Naive thymus-derived CD4-positive, alpha-beta T cell (primary cell): ENCODE data around the gene TTI1. TPM values are rescaled to one million over a fixed set of nuclear protein-coding genes. Genes with fewer than 3 reads are reported as not detected.

Experiments
- ATAC-seq: fragments of 150-1000 bp; cut with Tn5 transposase; 2 replicates; pipeline ENCODE4 v1.10.0; 2021; ENCODE audit warnings: mild to moderate bottlenecking, moderate library complexity
- CTCF ChIA-PET: fragments of 350-600 bp; sonication (Branson Sonifier 250); formaldehyde crosslinking; loops from one replicate; lab custom pipeline; 2021; ENCODE audit warnings: antibody characterized with exemption; lab: Charles Lee
- POLR2A ChIA-PET: fragments of 350-600 bp; sonication (Branson Sonifier 250); formaldehyde crosslinking; loops from one replicate; lab custom pipeline; 2021; ENCODE audit warnings: antibody characterized with exemption, inconsistent platforms; lab: Charles Lee
- DNase-seq, 9 donors: peaks; one replicate each; pipeline versions ENCODE4 v3.0.0 to v3.0.0-alpha.2; 2020 to 2022; ENCODE audit warnings: mixed read lengths in 1 of 9
- H3K27ac ChIP-seq: one replicate; pipeline ENCODE4 v1.7.0; 2013; ENCODE audit warnings: mild to moderate bottlenecking, low read depth, low read length, moderate library complexity
- H3K27me3 ChIP-seq, 2 donors: one replicate each; pipeline ENCODE4 v1.7.0; 2013; ENCODE audit warnings: low read length in 2 of 2, mild to moderate bottlenecking in 2 of 2, moderate library complexity in 2 of 2; ENCODE audit not compliant: control insufficient read depth in 2 of 2, insufficient read depth in 2 of 2
- H3K36me3 ChIP-seq, 3 experiments: 1 replicate in 2 of 3; 2 replicates in 1 of 3; pipeline ENCODE4 v1.7.0; 2013; ENCODE audit warnings: low read length in 3 of 3, mild to moderate bottlenecking in 3 of 3, moderate library complexity in 1 of 3; ENCODE audit not compliant: insufficient read depth in 3 of 3, control insufficient read depth in 2 of 3
- H3K4me1 ChIP-seq, 2 donors: one replicate each; pipeline ENCODE4 v1.7.0; 2013; ENCODE audit warnings: low read length in 2 of 2, mild to moderate bottlenecking in 2 of 2, moderate library complexity in 1 of 2; ENCODE audit not compliant: control insufficient read depth in 2 of 2, insufficient read depth in 2 of 2
- H3K4me3 ChIP-seq: 2 replicates; pipeline ENCODE4 v1.7.0; 2013; ENCODE audit warnings: mild to moderate bottlenecking, low read length
- H3K9me3 ChIP-seq, 3 experiments: 1 replicate in 2 of 3; 2 replicates in 1 of 3; pipeline ENCODE4 v1.7.0; 2013; ENCODE audit warnings: low read length in 3 of 3; ENCODE audit not compliant: control insufficient read depth in 2 of 3
- H3K27ac Mint-ChIP-seq, 9 donors: one replicate each; pipeline ENCODE4 v1.8.0; 2020 to 2022; ENCODE audit warnings: mixed read lengths in 9 of 9, mild to moderate bottlenecking in 8 of 9, moderate library complexity in 5 of 9, inconsistent platforms in 2 of 9
- H3K27me3 Mint-ChIP-seq, 5 donors: one replicate each; pipeline ENCODE4 v1.8.0; 2021 to 2022; ENCODE audit warnings: mixed read lengths in 5 of 5, mild to moderate bottlenecking in 1 of 5
- H3K36me3 Mint-ChIP-seq, 5 donors: one replicate each; pipeline ENCODE4 v1.8.0; 2020 to 2022; ENCODE audit warnings: mixed read lengths in 5 of 5, mild to moderate bottlenecking in 3 of 5, inconsistent platforms in 1 of 5
- H3K4me1 Mint-ChIP-seq, 7 donors: one replicate each; pipeline ENCODE4 v1.8.0; 2020 to 2022; ENCODE audit warnings: mixed read lengths in 7 of 7, mild to moderate bottlenecking in 3 of 7, inconsistent platforms in 1 of 7
- H3K4me3 Mint-ChIP-seq, 10 donors: one replicate each; pipeline ENCODE4 v1.8.0; 2020 to 2022; ENCODE audit warnings: mild to moderate bottlenecking in 10 of 10, mixed read lengths in 10 of 10, moderate library complexity in 6 of 10, inconsistent platforms in 2 of 10
- H3K9me3 Mint-ChIP-seq, 11 donors: one replicate each; pipeline ENCODE4 v1.8.0; 2020 to 2022; ENCODE audit warnings: mixed read lengths in 11 of 11, mild to moderate bottlenecking in 4 of 11, inconsistent platforms in 1 of 11, moderate library complexity in 1 of 11
- intact Hi-C, 2 donors: fragments of 100-400 bp; cut with micrococcal nuclease; formaldehyde crosslinking; loops; one replicate each; pipeline ENCODE4 v1.15.1; 2023
- polyA plus RNA-seq, 2 donors: library from polyadenylated mRNA; unstranded; fragments of 300-500 nt; fragmentation: Illumina TruSeq; gene quantifications; one replicate each; pipeline ENCODE4 v1.2.3, GENCODE V29; 2021
- total RNA-seq, 6 experiments: library from RNA in 5 of 6; stranded (reverse) in 5 of 6; gene quantifications; 1 replicate in 5 of 6; 2 replicates in 1 of 6; pipeline ENCODE4 v1.2.3 and lab custom pipeline; 2021 to 2026

The TTI1 gene
- total RNA-seq (10 to 100 TPM; 15.9 to 29.8 (median 25.3) TPM), polyA plus RNA-seq (10 to 100 TPM; 15.0 to 25.0 TPM), total RNA-seq (lab: John Stamatoyannopoulos, UW) (42.0 reads per million, percentile 67 among the genes with 10 or more reads in this experiment)

DNA sequence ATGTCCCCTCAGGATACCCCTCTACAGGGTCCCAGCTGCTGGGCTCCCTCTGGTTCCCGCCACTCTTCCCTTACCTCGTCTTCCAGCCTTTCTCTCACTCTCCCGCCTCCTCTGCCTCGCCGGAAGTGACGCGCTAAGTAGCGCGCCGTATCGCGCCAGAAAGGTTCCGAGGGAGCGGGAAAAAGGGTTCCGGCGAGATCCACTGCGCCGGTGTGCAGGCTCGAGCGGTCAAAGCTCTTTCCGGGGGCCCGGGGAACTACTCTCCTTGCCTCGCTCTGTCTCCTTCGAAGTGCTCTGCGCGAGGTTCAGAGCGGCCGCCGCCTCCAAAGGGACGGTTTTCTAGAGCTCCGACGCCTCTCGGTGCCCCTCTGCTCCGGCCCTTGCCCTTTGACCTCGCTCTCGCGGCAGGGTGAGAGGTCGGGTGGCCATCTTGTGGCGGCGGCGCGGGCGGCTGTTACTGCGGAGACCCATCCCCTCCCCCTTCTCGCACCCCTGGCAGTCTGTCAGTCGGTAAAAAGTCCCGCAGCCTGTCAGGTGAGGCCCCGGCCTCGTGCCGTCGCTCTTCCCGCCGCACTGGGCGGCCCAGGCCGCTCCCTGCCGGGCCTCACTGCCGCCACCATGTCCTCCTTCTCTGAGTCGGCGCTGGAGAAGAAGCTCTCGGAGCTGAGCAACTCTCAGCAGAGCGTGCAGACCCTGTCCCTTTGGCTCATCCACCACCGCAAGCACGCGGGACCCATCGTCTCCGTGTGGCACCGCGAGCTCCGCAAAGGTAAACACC, at the start of gene TTI1, which contains the start of gene RPRD1B:
TTI1 (minus strand) TSS at position 127 of the 778 bp plus-strand sequence. CDS start 19,640 bp downstream, outside the sequence.
RPRD1B (plus strand) TSS at position 417 of the 778 bp plus-strand sequence; CDS start at position 619, 202 bp downstream.
- ATAC-seq = peak; percentile 92
- peaks cover 0 to 7% (median 0%) of the 10 kb centered on the region in 3 experiments for H3K36me3 ChIP-seq
- peak; percentile 84 to 92 (median 90) for DNase-seq
- Mint-ChIP-seq H3K27ac (peak within 1 kb of the TSS; percentile 91 to 100 (median 99)), H3K36me3 (peaks cover 0 to 28% (median 4%) of the 10 kb centered on the region in 5 donors), H3K4me3 (peak within 1 kb of the TSS; percentile 92 to 99 (median 96)), H3K27me3 (peaks cover 0 to 4% (median 0%) of the 10 kb centered on the region in 5 donors), H3K4me1 (peaks cover 54 to 87% (median 72%) of the 10 kb centered on the region in 7 donors), H3K9me3 (no peaks in the 10 kb centered on the region)
- H3K4me1 ChIP-seq = peaks cover 35 to 41% of the 10 kb centered on the region in 2 donors
- intact Hi-C loops = loop anchor here (1.0 to 5.0 kb wide), 6 partner anchors 24 to 744 kb away; partner anchors contain the start of genes CTNNBL1 (in 2 of the 2), SNHG17 (in 2 of the 2) and MANBAL (in 1 of the 2)
- H3K4me3 ChIP-seq = peak within 1 kb of the TSS; percentile 94
- ChIA-PET CTCF (interaction anchor here (0.7 to 1.5 kb wide), 2 partner anchors 18 to 24 kb away, joined by 3 to 6 read pairs; no protein-coding TSS in a partner anchor), POLR2A (interaction anchor here (0.6 to 2.4 kb wide), 9 partner anchors 10 to 929 kb away, joined by 3 to 5 read pairs (median 3); partner anchors contain the start of genes DHX35, RALGAPB and SNHG17)
- peak within 1 kb of the TSS; percentile 93 for H3K27ac ChIP-seq
- H3K9me3 ChIP-seq = no peaks in the 10 kb centered on the region
- H3K27me3 ChIP-seq = no peaks in the 10 kb centered on the region

- Histone ChIP-seq H3K27me3 (no peaks in the 10 kb centered on the region), H3K9me3 (no peaks in the 10 kb centered on the region), H3K27ac (no peak overlapping the region), H3K4me3 (no peak overlapping the region), H3K4me1 (no peaks in the 10 kb centered on the region), H3K36me3 (peaks cover 5 to 61% (median 7%) of the 10 kb centered on the region in 3 experiments)
- CTCF ChIA-PET = no interaction called here
- DNase-seq = no peak
- POLR2A ChIA-PET = no interaction called here
- intact Hi-C loops = no loop called here
- peak overlapping the region in 1 of 9 donors; percentile 12 for H3K27ac Mint-ChIP-seq
- H3K9me3 Mint-ChIP-seq = peaks cover 0 to 4% (median 0%) of the 10 kb centered on the region in 11 donors
- peaks cover 21 to 79% (median 47%) of the 10 kb centered on the region in 5 donors for H3K36me3 Mint-ChIP-seq
- no peaks in the 10 kb centered on the region for H3K27me3 Mint-ChIP-seq
- peaks cover 6 to 29% (median 15%) of the 10 kb centered on the region in 7 donors for H3K4me1 Mint-ChIP-seq
- ATAC-seq = no peak
- no peak overlapping the region for H3K4me3 Mint-ChIP-seq
These were observed 49.6 kb upstream of the TTI1 start for GRCh38 chr20:38082894-38083293.

GRCh38 chr20:38081575-38081974, 48.3 kb upstream of the TTI1 start:
- Mint-ChIP-seq H3K27ac (no peak overlapping the region), H3K27me3 (no peaks in the 10 kb centered on the region), H3K4me1 (peaks cover 6 to 32% (median 18%) of the 10 kb centered on the region in 7 donors), H3K4me3 (no peak overlapping the region), H3K9me3 (peaks cover 0 to 4% (median 0%) of the 10 kb centered on the region in 11 donors), H3K36me3 (peaks cover 22 to 80% (median 49%) of the 10 kb centered on the region in 5 donors)
- ChIA-PET CTCF (no interaction called here), POLR2A (no interaction called here)
- DNase-seq = no peak
- ATAC-seq = no peak
- H3K36me3 ChIP-seq = peaks cover 5 to 56% (median 7%) of the 10 kb centered on the region in 3 experiments
- no peaks in the 10 kb centered on the region for H3K27me3 ChIP-seq
- intact Hi-C loops = no loop called here
- no peaks in the 10 kb centered on the region for H3K9me3 ChIP-seq
- H3K27ac ChIP-seq = no peak overlapping the region
- H3K4me3 ChIP-seq = no peak overlapping the region
- H3K4me1 ChIP-seq = no peaks in the 10 kb centered on the region

GRCh38 chr20:38079353-38079752, 46.1 kb upstream of the TTI1 start:
- Histone ChIP-seq H3K4me1 (no peaks in the 10 kb centered on the region), H3K4me3 (no peak overlapping the region), H3K36me3 (peaks cover 5 to 39% (median 6%) of the 10 kb centered on the region in 3 experiments), H3K27ac (no peak overlapping the region), H3K27me3 (no peaks in the 10 kb centered on the region), H3K9me3 (no peaks in the 10 kb centered on the region)
- Mint-ChIP-seq H3K4me3 (no peak overlapping the region), H3K27me3 (no peaks in the 10 kb centered on the region), H3K4me1 (peaks cover 6 to 38% (median 18%) of the 10 kb centered on the region in 7 donors), H3K9me3 (peaks cover 0 to 4% (median 0%) of the 10 kb centered on the region in 11 donors), H3K36me3 (peaks cover 16 to 82% (median 40%) of the 10 kb centered on the region in 5 donors), H3K27ac (no peak overlapping the region)
- intact Hi-C loops = no loop called here
- ChIA-PET POLR2A (no interaction called here), CTCF (no interaction called here)
- DNase-seq = no peak
- no peak for ATAC-seq

DNA sequence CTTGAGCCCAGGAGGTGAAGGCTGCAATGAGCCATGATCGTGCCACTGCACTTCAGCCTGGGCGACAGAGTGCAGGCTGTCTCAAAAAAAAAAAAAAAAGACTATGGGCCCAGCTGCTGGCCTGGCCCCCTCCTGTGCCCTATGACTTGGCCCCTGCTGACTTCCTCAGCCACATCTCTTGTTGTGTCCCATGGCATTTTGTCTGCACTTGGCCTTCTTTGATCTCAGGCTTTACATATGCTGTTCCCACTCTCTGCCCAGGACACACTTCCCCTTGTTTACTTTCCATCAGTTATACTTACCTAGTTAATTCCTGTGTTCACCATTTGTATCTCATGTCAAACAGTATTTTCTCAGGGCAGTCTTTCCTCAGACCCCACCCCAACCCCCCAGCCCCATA, 44.8 kb upstream of the TTI1 start:
- Mint-ChIP-seq H3K4me1 (peaks cover 9 to 47% (median 23%) of the 10 kb centered on the region in 7 donors), H3K36me3 (peaks cover 16 to 76% (median 44%) of the 10 kb centered on the region in 5 donors), H3K9me3 (peaks cover 0 to 4% (median 0%) of the 10 kb centered on the region in 11 donors), H3K27ac (peak overlapping the region in 1 of 9 donors; percentile 3), H3K4me3 (no peak overlapping the region), H3K27me3 (no peaks in the 10 kb centered on the region)
- no peaks in the 10 kb centered on the region for H3K4me1 ChIP-seq
- ATAC-seq (no peak), DNase-seq (no peak)
- no peaks in the 10 kb centered on the region for H3K27me3 ChIP-seq
- ChIA-PET POLR2A (no interaction called here), CTCF (no interaction called here)
- no peak overlapping the region for H3K4me3 ChIP-seq
- intact Hi-C loops = no loop called here
- H3K9me3 ChIP-seq = no peaks in the 10 kb centered on the region
- peaks cover 0 to 28% (median 5%) of the 10 kb centered on the region in 3 experiments for H3K36me3 ChIP-seq
- no peak overlapping the region for H3K27ac ChIP-seq

DNA sequence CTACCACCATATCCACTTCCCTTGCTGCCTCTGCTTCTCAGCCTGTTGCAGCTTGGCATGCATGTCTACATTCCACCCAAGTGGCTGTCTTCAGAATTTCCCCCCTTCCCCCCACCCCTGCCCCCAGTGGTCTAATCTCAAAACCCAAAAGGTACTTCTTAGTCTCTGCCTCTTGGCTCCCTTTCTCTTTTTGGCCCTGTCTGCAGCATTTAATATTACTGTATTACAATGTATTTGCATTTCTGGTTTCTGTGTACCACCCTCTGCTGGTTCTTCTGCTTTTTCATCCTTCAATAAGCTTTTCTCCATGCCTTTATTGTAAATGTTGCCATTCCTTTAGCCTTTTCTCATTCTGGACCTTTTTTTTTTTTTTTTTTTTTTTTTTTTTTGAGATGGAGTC, 43.3 kb upstream of the TTI1 start:
- CTCF ChIA-PET = interaction anchor here (0.6 kb wide), 2 partner anchors 22 to 34 kb away, joined by 3 to 4 read pairs; no protein-coding TSS in a partner anchor
- peaks cover 8 to 31% (median 12%) of the 10 kb centered on the region in 3 experiments for H3K36me3 ChIP-seq
- ATAC-seq = no peak
- Mint-ChIP-seq H3K4me3 (no peak overlapping the region), H3K4me1 (peaks cover 6 to 51% (median 26%) of the 10 kb centered on the region in 7 donors), H3K27me3 (no peaks in the 10 kb centered on the region), H3K36me3 (peaks cover 20 to 74% (median 52%) of the 10 kb centered on the region in 5 donors), H3K9me3 (peaks cover 0 to 6% (median 0%) of the 10 kb centered on the region in 11 donors), H3K27ac (peak overlapping the region in 1 of 9 donors; percentile 5)
- no peak for DNase-seq
- H3K27ac ChIP-seq = no peak overlapping the region
- POLR2A ChIA-PET = no interaction called here
- H3K4me3 ChIP-seq = no peak overlapping the region
- H3K9me3 ChIP-seq = no peaks in the 10 kb centered on the region
- no peaks in the 10 kb centered on the region for H3K4me1 ChIP-seq
- no peaks in the 10 kb centered on the region for H3K27me3 ChIP-seq
- intact Hi-C loops = loop anchor here in 1 of 2 donors (1.0 kb wide), 1 partner anchor 34 kb away; no protein-coding TSS in a partner anchor
